GM23248 (cell line): ENCODE results near the gene PRKCE. TPM values are rescaled to one million over a fixed set of nuclear protein-coding genes. Genes with fewer than 3 reads are reported as not detected.

Source experiments
- DNase-seq: peaks from one replicate; pipeline ENCODE4 v3.0.0-alpha.2; 2015
- H2AFZ ChIP-seq: fragments of 200-600 bp; sonication (generic); 2 replicates; pipeline ENCODE4 v1.6.1; 2016; ENCODE audit warnings: antibody characterized with exemption
- H3F3A ChIP-seq: fragments of 200-600 bp; sonication (generic); 2 replicates; pipeline ENCODE4 v1.6.1; 2016; ENCODE audit warnings: mild to moderate bottlenecking, antibody characterized with exemption, mixed run types; ENCODE audit not compliant: insufficient read depth
- H3K27ac ChIP-seq: fragments of 200-600 bp; sonication (generic); 2 replicates; pipeline ENCODE4 v1.5.1; 2016; ENCODE audit warnings: mild to moderate bottlenecking
- H3K27me3 ChIP-seq: fragments of 200-600 bp; sonication (generic); replicated peaks from 2 replicates; pipeline ENCODE4 v1.6.1; 2016; ENCODE audit warnings: mild to moderate bottlenecking; ENCODE audit not compliant: insufficient read depth
- H3K36me3 ChIP-seq: fragments of 200-600 bp; sonication (generic); 2 replicates; pipeline ENCODE4 v1.6.1; 2016; ENCODE audit warnings: low read depth, mild to moderate bottlenecking
- H3K4me1 ChIP-seq: fragments of 200-600 bp; sonication (generic); 2 replicates; pipeline ENCODE4 v1.6.1; 2016; ENCODE audit warnings: mild to moderate bottlenecking; ENCODE audit not compliant: insufficient read depth
- H3K4me2 ChIP-seq: fragments of 200-600 bp; sonication (generic); one replicate; pipeline ENCODE4 v1.6.1; 2016; ENCODE audit warnings: mild to moderate bottlenecking; ENCODE audit not compliant: unreplicated experiment
- H3K4me3 ChIP-seq: fragments of 200-600 bp; sonication (generic); 2 replicates; pipeline ENCODE4 v1.5.1; 2016; ENCODE audit warnings: mild to moderate bottlenecking
- H3K79me2 ChIP-seq: fragments of 200-600 bp; sonication (generic); 2 replicates; pipeline ENCODE4 v1.6.1; 2016; ENCODE audit warnings: mild to moderate bottlenecking; ENCODE audit not compliant: insufficient read depth
- H3K9ac ChIP-seq: fragments of 200-600 bp; sonication (generic); 2 replicates; pipeline ENCODE4 v1.6.1; 2016; ENCODE audit warnings: mild to moderate bottlenecking
- H3K9me2 ChIP-seq: fragments of 200-600 bp; sonication (generic); 2 replicates; pipeline ENCODE4 v1.6.1; 2016; ENCODE audit warnings: mixed run types, mild to moderate bottlenecking, moderate library complexity; ENCODE audit not compliant: insufficient read depth
- H3K9me3 ChIP-seq: fragments of 200-600 bp; sonication (generic); one replicate; pipeline ENCODE4 v1.6.1; 2017; ENCODE audit warnings: low read depth
- H4K20me1 ChIP-seq: fragments of 200-600 bp; sonication (generic); 2 replicates; pipeline ENCODE4 v1.6.0; 2016; ENCODE audit not compliant: insufficient read depth
- EZH2 ChIP-seq: fragments of 200-600 bp; sonication (generic); IDR thresholded peaks from 2 replicates; pipeline ENCODE4 v1.6.1; 2018; ENCODE audit warnings: antibody characterized with exemption, mild to moderate bottlenecking; ENCODE audit not compliant: insufficient read depth, poor library complexity, severe bottlenecking
- EZH2phosphoT487 ChIP-seq: fragments of 200-600 bp; sonication (generic); IDR thresholded peaks from 2 replicates; pipeline ENCODE4 v1.6.1; 2018; ENCODE audit warnings: antibody characterized with exemption, moderate library complexity, mild to moderate bottlenecking, low read depth; ENCODE audit not compliant: insufficient read depth
- WGBS, 2 experiments: methylation state at CpG; one replicate each; pipeline ENCODE4 v1.1.6; 2015 to 2017; ENCODE audit warnings: low lambda C conversion rate in 2 of 2, low coverage in 1 of 2; ENCODE audit errors: missing lambda C conversion rate in 2 of 2; 5-methylcytosine and 5-hydroxymethylcytosine counted together
- in situ Hi-C: fragments of 300-500 bp; cut with MboI; formaldehyde crosslinking; loops from 2 replicates; pipeline ENCODE4 v1.15.0; 2020
- polyA plus RNA-seq: library from polyadenylated mRNA; unstranded; fragments of >200 nt; fragmentation: Nextera tagmentation; extraction: Ambion mirVana; gene quantifications from 2 replicates; pipeline ENCODE4 v1.2.1, GENCODE V29; 2016
- total RNA-seq: library from RNA; depleted of rRNA; stranded (reverse); fragments of >200 nt; shearing (Covaris generic); gene quantifications from 2 replicates; pipeline ENCODE4 v1.2.3, GENCODE V29; 2014

Gene PRKCE
- total and polyA plus RNA-seq, 2 experiments from 2014 or later = 5.9 to 7.0 TPM

- Histone ChIP-seq H3K27me3 (no peaks in the 10 kb centered on the region), H3K4me3 (no peak overlapping the region), H3K79me2 (no peaks in the 10 kb centered on the region), H3K27ac (no peak overlapping the region), H3K9me2 (no peaks in the 10 kb centered on the region), H3K36me3 (no peaks in the 10 kb centered on the region), H3K9ac (no peak overlapping the region), H3K4me2 (no peak overlapping the region), H3F3A (peaks cover 24% of the 10 kb centered on the region), H2AFZ (no peak overlapping the region), H3K9me3 (no peaks in the 10 kb centered on the region), H4K20me1 (no peaks in the 10 kb centered on the region), H3K4me1 (peaks cover 24% of the 10 kb centered on the region)
- WGBS, 2 experiments = 94 to 96% methylated on average over 3 of the region's 3 CpGs
- in situ Hi-C loops = no loop called here
- TF ChIP-seq EZH2phosphoT487 (no peak), EZH2 (no peak)
- DNase-seq = no peak
These were observed 342.6 kb downstream of the PRKCE start for GRCh38 chr2:45994060-45994459.

GRCh38 chr2:46000660-46001059 lies 349.2 kb downstream of the PRKCE start:
- no peak for DNase-seq
- H3K4me1 ChIP-seq = peaks cover 13% of the 10 kb centered on the region
- no peak overlapping the region for H3K27ac ChIP-seq
- WGBS, 2 experiments = 93 to 99% methylated on average over 5 of the region's 5 CpGs
- H3K9ac ChIP-seq = no peak overlapping the region
- H3K9me2 ChIP-seq = no peaks in the 10 kb centered on the region
- H3K27me3 ChIP-seq = no peaks in the 10 kb centered on the region
- H3F3A ChIP-seq = 0 out of 2 replicates have a peak, but pooled peaks cover 3% of the 10 kb centered on the region
- no peak overlapping the region for H3K4me3 ChIP-seq
- no peaks in the 10 kb centered on the region for H3K79me2 ChIP-seq
- H2AFZ ChIP-seq = no peak overlapping the region
- in situ Hi-C loops = no loop called here
- no peaks in the 10 kb centered on the region for H4K20me1 ChIP-seq
- no peaks in the 10 kb centered on the region for H3K9me3 ChIP-seq
- no peak overlapping the region for H3K4me2 ChIP-seq
- TF ChIP-seq EZH2phosphoT487 = no peak
- no peak for TF ChIP-seq EZH2
- no peaks in the 10 kb centered on the region for H3K36me3 ChIP-seq

GRCh38 chr2:46001290-46001689 lies 349.8 kb downstream of the PRKCE start:
- H4K20me1 ChIP-seq = no peaks in the 10 kb centered on the region
- no peak for DNase-seq
- no peak overlapping the region for H2AFZ ChIP-seq
- peaks cover 13% of the 10 kb centered on the region for H3K4me1 ChIP-seq
- H3K27ac ChIP-seq = no peak overlapping the region
- no peaks in the 10 kb centered on the region for H3K9me3 ChIP-seq
- no peak overlapping the region for H3K9ac ChIP-seq
- TF ChIP-seq EZH2 = no peak
- no peak for TF ChIP-seq EZH2phosphoT487
- 95 to 96% methylated on average over 7 of the region's 7 CpGs for WGBS, 2 experiments
- in situ Hi-C loops = no loop called here
- H3K4me3 ChIP-seq = no peak overlapping the region
- H3K79me2 ChIP-seq = no peaks in the 10 kb centered on the region
- H3K4me2 ChIP-seq = no peak overlapping the region
- no peaks in the 10 kb centered on the region for H3K9me2 ChIP-seq
- H3K27me3 ChIP-seq = no peaks in the 10 kb centered on the region
- no peaks in the 10 kb centered on the region for H3K36me3 ChIP-seq
- H3F3A ChIP-seq = 0 out of 2 replicates have a peak, but pooled peaks cover 3% of the 10 kb centered on the region

GRCh38 chr2:46001741-46002506 lies 350.4 kb downstream of the PRKCE start:
- Histone ChIP-seq H3K79me2 (no peaks in the 10 kb centered on the region), H2AFZ (no peak overlapping the region), H3K9me3 (no peaks in the 10 kb centered on the region), H3K27me3 (no peaks in the 10 kb centered on the region), H3F3A (0 out of 2 replicates have a peak, but pooled peaks cover 3% of the 10 kb centered on the region), H3K9me2 (no peaks in the 10 kb centered on the region), H3K36me3 (no peaks in the 10 kb centered on the region), H3K9ac (no peak overlapping the region), H3K4me3 (no peak overlapping the region), H3K4me1 (peaks cover 13% of the 10 kb centered on the region), H3K27ac (no peak overlapping the region), H4K20me1 (no peaks in the 10 kb centered on the region), H3K4me2 (no peak overlapping the region)
- in situ Hi-C loops = no loop called here
- DNase-seq = peak; percentile 13
- WGBS, 2 experiments = 73 to 81% methylated on average over 8 of the region's 8 CpGs
- no peak for TF ChIP-seq EZH2
- TF ChIP-seq EZH2phosphoT487 = no peak
